IPS DF 6.9 (cell line): Measurements from ENCODE around the gene SOX18.
A peak's percentile ranks its signal among the peaks of the same experiment; 100 is the strongest.

Experiments used
- DNase-seq: peaks from one replicate; pipeline ENCODE4 v3.0.0-alpha.2; 2013; ENCODE audit warnings: low read depth, low spot score
- H3K27ac ChIP-seq: one replicate; pipeline ENCODE4 v1.5.1; 2013; ENCODE audit warnings: low read length, control low read depth
- H3K27me3 ChIP-seq: 2 replicates; pipeline ENCODE4 v1.6.1; 2013; ENCODE audit warnings: mild to moderate bottlenecking, low read length; ENCODE audit not compliant: control insufficient read depth, insufficient read depth
- H3K36me3 ChIP-seq: 2 replicates; pipeline ENCODE4 v1.6.1; 2013; ENCODE audit warnings: low read length; ENCODE audit not compliant: control insufficient read depth, insufficient read depth
- H3K4me1 ChIP-seq: 2 replicates; pipeline ENCODE4 v1.6.1; 2013; ENCODE audit warnings: low read length; ENCODE audit not compliant: control insufficient read depth, insufficient read depth
- H3K4me3 ChIP-seq: 2 replicates; pipeline ENCODE4 v1.5.1; 2013; ENCODE audit warnings: mild to moderate bottlenecking, low read length
- H3K9me3 ChIP-seq: 2 replicates; pipeline ENCODE4 v1.6.1; 2013; ENCODE audit warnings: low read length, inconsistent platforms; ENCODE audit not compliant: control insufficient read depth, insufficient read depth
- WGBS: extraction: QIAGEN DNeasy Blood & Tissue Kit; methylation state at CpG from one replicate; pipeline ENCODE4 v1.1.7; 2013; ENCODE audit warnings: mixed read lengths, missing lambda C conversion rate; ENCODE audit not compliant: insufficient read length, insufficient coverage; 5-methylcytosine and 5-hydroxymethylcytosine counted together

SOX18 gene

GRCh38 chr20:64051033-64051452, 1.6 kb upstream of the SOX18 start:
- peaks cover 24% of the 10 kb centered on the region for H3K27me3 ChIP-seq
- peaks cover 3% of the 10 kb centered on the region; the same call in 1 of the 2 replicates for H3K4me1 ChIP-seq
- H3K4me3 ChIP-seq: no peak overlapping the region
- no peaks in the 10 kb centered on the region for H3K36me3 ChIP-seq
- H3K27ac ChIP-seq: no peak overlapping the region
- DNase-seq: no peak
- no CpG with 5 or more reads among the region's 11 CpGs for whole genome bisulfite sequencing
- H3K9me3 ChIP-seq: no peaks in the 10 kb centered on the region

DNA sequence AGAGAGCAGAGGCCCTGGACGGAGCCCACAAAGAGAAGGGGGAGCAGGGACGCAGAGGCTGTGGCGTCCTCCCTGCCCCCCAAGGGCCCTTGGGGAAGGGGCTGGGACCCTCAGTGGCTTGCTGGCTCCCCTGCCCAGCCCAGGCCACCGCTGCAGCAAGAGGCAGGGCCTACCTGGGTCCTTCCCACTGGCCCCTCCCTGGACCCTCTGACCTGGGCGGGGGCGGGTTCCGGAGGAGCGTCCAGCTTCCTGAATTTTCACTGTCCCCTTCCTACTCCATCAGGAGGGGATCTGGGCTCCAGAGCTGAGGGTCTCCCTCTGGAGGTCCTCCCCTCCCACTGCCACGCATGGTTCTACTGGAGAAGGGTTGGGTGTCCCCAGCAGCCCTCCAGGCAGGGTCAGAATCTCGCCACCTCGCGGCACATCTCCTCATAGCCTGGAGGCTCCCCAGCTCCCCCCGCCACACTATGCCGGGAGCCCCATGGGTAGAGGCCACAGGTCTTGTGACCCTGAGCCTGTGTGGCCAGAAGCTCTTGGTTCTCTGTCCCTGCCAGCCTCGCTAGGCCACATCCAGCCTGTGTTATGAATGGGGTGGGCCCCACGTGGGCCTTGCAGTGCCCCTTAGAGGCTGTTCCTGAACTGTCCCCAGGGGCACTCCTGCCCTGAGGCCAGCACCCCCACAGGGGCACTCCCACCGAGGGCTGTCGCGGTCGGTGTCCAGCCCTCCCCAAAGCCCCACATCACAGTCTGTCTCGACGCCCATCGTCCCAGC, 1.0 kb upstream of the SOX18 start:
- Histone ChIP-seq H3K27me3 (peaks cover 24% of the 10 kb centered on the region), H3K36me3 (no peaks in the 10 kb centered on the region), H3K4me3 (no peak overlapping the region), H3K9me3 (no peaks in the 10 kb centered on the region), H3K4me1 (peaks cover 3% of the 10 kb centered on the region; the same call in 1 of the 2 replicates), H3K27ac (no peak overlapping the region)
- no CpG with 5 or more reads among the region's 23 CpGs for WGBS
- no peak for DNase-seq

DNA sequence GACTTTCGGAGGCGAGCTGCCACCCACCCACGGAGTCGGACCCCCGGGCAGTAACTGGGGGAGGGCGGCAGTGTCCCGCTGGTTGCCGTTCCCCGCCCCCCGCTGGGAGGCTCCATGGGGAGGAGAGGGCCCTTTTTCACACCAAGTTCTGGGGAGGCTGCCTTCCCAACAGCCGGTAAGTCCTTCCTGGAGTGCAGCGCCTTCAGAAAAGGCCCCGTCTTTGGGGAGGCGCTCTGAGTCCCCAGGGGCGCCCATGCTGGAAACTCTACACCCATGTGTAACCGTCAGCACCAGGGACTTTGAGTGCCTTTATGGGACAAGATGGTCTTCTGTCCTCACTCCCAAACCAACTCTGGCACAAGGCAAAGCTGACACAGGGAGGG, 430 bp upstream of the SOX18 start:
- peaks cover 24% of the 10 kb centered on the region for H3K27me3 ChIP-seq
- H3K27ac ChIP-seq: no peak overlapping the region
- H3K9me3 ChIP-seq: no peaks in the 10 kb centered on the region
- DNase-seq: no peak
- H3K4me1 ChIP-seq: peaks cover 6% of the 10 kb centered on the region; the same call in 1 of the 2 replicates
- no peak overlapping the region for H3K4me3 ChIP-seq
- no peaks in the 10 kb centered on the region for H3K36me3 ChIP-seq
- no CpG with 5 or more reads among the region's 16 CpGs for WGBS

GRCh38 chr20:64048402-64049044, 916 bp downstream of the SOX18 start:
- peaks cover 8% of the 10 kb centered on the region; the same call in 1 of the 2 replicates for H3K4me1 ChIP-seq
- H3K27me3 ChIP-seq: peaks cover 24% of the 10 kb centered on the region
- no CpG with 5 or more reads among the region's 101 CpGs for WGBS
- no peak for DNase-seq
- no peak overlapping the region for H3K27ac ChIP-seq
- no peaks in the 10 kb centered on the region for H3K36me3 ChIP-seq
- H3K4me3 ChIP-seq: peak overlapping the region; percentile 1; the same call in 1 of the 2 replicates
- H3K9me3 ChIP-seq: no peaks in the 10 kb centered on the region

GRCh38 chr20:64047968-64048401, 1.5 kb downstream of the SOX18 start:
- Histone ChIP-seq H3K27ac (no peak overlapping the region), H3K4me1 (peaks cover 8% of the 10 kb centered on the region; the same call in 1 of the 2 replicates), H3K36me3 (no peaks in the 10 kb centered on the region), H3K27me3 (peaks cover 24% of the 10 kb centered on the region), H3K4me3 (peak overlapping the region; percentile 1; the same call in 1 of the 2 replicates), H3K9me3 (no peaks in the 10 kb centered on the region)
- no peak for DNase-seq
- no CpG with 5 or more reads among the region's 49 CpGs for WGBS

DNA sequence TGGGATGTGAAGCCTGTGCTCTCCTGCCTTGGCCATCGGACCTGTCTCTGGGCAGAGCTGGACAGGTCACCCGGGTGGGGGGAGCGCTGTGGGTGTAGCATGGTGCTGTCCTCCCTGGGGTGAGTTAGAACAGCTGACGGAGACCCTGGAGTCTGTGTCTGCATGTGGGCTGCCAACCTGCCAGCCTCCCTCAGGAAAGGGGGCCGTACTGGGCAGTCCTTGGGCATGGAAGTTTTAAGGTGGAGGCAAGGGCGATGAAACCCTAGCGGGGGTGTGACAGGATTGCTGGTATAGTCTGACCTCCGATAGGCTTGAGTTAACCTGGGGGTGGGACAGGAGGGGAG, 2.4 kb downstream of the SOX18 start:
- no peak for DNase-seq
- Histone ChIP-seq H3K27ac (no peak overlapping the region), H3K36me3 (no peaks in the 10 kb centered on the region), H3K4me3 (no peak overlapping the region), H3K9me3 (no peaks in the 10 kb centered on the region), H3K4me1 (peaks cover 8% of the 10 kb centered on the region; the same call in 1 of the 2 replicates), H3K27me3 (peaks cover 24% of the 10 kb centered on the region)
- WGBS: no CpG with 5 or more reads among the region's 8 CpGs

GRCh38 chr20:64045346-64046011, 4.0 kb downstream of the SOX18 start:
- no peaks in the 10 kb centered on the region for H3K9me3 ChIP-seq
- WGBS: no CpG with 5 or more reads among the region's 11 CpGs
- H3K4me1 ChIP-seq: peaks cover 8% of the 10 kb centered on the region; the same call in 1 of the 2 replicates
- DNase-seq: no peak
- H3K27me3 ChIP-seq: peaks cover 31% of the 10 kb centered on the region
- no peak overlapping the region for H3K27ac ChIP-seq
- H3K36me3 ChIP-seq: no peaks in the 10 kb centered on the region
- no peak overlapping the region for H3K4me3 ChIP-seq

DNA sequence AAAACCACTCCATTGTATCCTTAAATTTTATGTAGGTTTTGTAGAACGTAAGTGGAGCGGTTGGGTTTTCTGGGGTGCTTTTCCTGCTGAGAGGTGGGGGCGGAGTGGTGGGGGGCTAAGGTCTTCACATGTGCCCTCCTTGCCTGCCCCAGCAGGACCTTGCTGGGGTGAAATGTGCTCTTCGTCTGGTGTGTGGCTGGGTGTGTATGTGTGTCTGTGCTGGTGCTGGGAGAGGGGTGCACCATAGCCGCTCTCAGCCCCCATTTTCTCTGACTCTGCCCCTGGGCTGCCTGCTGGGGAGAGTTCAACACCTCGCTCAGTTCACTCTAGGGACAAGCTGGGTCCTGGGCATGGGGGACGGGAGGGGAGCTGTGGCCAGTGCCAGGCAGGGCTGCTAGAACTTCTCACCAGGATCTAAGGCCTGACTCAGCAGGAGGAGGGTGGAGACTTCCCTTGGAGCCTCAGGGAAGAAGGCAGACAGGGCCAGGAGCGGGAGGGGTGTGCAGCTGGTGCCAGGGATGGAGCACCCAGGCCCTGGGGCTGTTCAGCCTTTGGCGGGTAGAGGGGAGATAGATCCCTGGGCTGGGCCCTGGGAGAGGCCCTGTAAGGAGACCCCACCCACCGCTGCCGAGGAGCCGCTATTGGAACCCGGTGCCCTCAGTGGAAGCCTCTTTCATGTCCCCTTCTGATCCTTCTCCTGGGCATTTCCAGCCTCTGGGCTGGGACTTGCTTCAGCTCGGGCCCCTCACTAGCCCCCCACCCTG, 4.8 kb downstream of the SOX18 start:
- peaks cover 28% of the 10 kb centered on the region for H3K27me3 ChIP-seq
- H3K27ac ChIP-seq: no peak overlapping the region
- no peaks in the 10 kb centered on the region for H3K9me3 ChIP-seq
- no peak for DNase-seq
- H3K4me3 ChIP-seq: no peak overlapping the region
- no peaks in the 10 kb centered on the region for H3K36me3 ChIP-seq
- no CpG with 5 or more reads among the region's 14 CpGs for WGBS
- peaks cover 7% of the 10 kb centered on the region; the same call in 1 of the 2 replicates for H3K4me1 ChIP-seq

DNA sequence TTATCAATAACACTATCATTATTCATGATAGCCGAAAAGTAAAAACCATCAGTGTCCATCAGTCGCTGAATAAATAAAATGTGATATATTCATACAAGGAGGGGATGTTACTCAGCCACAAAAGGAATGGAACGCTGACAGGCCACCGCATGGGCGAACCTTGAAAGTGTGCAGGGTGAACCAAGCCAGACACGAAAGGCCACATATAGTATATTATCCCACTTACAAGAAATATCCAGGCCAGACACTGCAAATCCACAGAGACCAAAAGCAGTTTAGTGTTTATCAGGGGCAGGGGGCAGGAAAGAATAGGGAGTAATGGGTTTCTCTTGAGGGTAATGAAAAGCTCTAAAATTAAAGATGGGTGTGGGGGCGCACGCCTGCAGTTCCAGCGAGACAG, 5.7 kb downstream of the SOX18 start:
- no peak overlapping the region for H3K4me3 ChIP-seq
- no peaks in the 10 kb centered on the region for H3K9me3 ChIP-seq
- no peaks in the 10 kb centered on the region for H3K36me3 ChIP-seq
- 100% methylated on average over 2 of the region's 9 CpGs for WGBS
- peaks cover 27% of the 10 kb centered on the region for H3K27me3 ChIP-seq
- no peak overlapping the region for H3K27ac ChIP-seq
- no peak for DNase-seq
- peaks cover 9% of the 10 kb centered on the region for H3K4me1 ChIP-seq
